GM12801 (cell line): Measurements from ENCODE around the gene EFNB2.

ENCODE experiments used
- CTCF ChIP-seq: IDR thresholded peaks from one replicate; pipeline ENCODE4 v1.5.1; 2011; ENCODE audit warnings: control low read depth; ENCODE audit not compliant: insufficient read length; ENCODE audit errors: extremely low read depth

EFNB2 gene

DNA sequence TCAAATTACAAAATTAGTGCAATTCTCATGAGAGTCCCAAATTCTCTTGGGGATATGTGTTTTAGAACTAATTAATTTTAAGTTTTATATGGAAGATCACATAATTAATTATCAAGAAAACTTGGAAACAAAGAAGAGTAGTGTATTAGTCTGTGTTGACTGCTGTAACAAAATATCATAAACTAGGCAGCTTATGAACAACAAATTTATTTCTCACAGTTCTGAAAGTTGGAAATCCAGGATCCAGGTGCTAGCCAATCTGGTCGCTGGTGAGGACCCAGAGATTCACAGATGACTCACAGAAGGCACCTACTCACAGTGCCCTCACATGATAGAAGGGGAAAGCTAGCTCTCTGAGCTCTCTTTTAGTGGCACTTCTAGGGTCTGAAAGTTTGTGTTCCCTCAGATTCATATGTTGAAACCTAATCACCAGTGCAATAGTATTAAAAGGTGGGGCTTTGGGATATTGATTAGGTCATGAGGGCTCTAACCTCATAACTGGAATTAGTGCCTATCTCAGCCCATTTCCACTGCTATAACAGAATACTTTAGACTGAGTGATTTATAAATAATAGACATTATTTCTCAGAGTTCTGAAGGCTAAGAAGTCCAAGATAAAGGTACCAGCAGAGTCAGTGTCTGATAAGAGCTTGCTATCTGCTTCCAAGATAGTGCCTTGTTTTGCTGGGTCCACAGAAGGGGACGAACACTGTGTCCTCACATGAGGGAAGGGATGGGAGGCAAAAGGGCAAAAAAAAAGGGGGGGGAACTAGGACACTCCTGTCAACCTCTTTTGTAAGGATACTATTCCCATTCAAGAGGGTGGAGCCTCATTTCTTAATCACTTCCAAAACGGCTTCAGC lies 34.0 kb upstream of the EFNB2 start:
- TF ChIP-seq CTCF: no peak

DNA sequence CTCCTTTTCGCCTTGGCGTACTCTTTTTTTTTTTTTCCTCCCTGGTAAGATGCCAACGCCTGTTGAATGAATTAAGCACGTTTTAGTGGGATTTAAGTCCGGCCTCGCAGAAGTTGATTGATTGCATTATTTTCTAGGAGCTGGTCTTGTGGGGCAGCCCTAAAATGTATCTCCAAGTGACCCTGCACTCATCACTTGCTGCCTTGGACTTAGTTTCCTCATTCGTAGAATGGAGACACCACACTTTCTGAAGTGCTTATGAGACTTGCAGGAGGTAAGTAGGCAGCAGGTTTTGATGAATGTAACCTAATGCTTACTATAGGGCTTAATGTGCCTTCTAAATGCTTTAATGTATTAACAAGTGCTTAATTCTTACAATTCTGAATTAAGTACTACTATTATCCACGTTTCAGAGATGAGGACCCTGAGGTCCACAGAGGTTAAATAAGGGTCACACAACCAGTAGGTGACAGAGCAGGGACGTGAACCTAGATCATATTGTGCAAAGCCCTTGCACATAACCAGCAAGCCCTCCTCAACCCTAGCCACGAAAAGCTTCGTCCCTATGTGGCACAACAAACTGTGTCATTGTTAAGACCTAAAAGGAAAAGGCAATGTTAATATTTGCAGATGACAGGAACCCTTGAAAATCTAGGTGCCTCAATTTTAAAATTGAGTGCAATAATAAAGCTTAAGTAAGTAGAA lies 33.0 kb upstream of the EFNB2 start:
- TF ChIP-seq CTCF: no peak

GRCh38 chr13:106567474-106568298 lies 32.2 kb upstream of the EFNB2 start, which contains the start of gene ARGLU1:
Gene ARGLU1 (minus strand): TSS chr13:106568137. CDS start chr13:106567919, 218 bp downstream.
- no peak for TF ChIP-seq CTCF

DNA sequence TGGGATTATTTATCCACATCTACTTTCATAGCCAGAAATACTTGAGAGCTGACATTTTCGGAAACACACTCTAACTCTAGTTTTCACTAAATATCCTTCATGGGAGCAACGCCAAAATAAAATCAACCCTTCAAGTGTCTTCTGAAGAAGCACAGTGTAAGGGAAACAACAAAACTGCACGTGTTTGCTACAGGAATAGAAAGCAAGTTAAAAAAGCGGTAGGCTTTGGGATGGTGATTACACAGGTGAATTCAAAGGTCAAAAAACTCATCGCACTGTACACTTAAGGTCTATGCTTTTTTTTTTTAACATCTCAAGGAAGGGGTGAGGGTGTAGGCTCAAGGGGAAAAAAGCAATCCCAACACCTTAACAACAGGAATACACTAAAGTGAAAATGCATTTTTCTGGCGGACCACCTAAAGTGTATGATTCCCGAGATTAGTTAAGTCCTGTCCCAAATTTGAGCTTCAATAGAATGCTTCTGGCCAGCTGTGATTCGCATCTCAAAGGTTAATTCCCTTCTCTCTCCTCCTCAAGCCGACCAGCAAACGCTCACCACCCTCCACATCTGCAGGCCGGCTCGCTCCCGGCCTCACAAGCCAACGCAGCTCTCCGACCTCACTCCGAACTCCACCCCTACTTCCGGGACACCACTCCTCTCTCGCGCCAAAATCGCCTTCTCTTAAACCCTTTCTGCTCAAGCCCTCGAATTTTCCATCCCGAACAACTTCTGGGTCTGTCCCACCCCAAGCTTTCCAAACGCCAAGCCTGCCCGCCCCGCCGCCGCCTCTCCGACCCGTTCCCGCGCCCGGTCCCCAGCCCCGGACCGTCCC lies 31.4 kb upstream of the EFNB2 start:
- no peak for TF ChIP-seq CTCF

GRCh38 chr13:106565127-106565775 lies 29.8 kb upstream of the EFNB2 start:
- TF ChIP-seq CTCF: no peak

DNA sequence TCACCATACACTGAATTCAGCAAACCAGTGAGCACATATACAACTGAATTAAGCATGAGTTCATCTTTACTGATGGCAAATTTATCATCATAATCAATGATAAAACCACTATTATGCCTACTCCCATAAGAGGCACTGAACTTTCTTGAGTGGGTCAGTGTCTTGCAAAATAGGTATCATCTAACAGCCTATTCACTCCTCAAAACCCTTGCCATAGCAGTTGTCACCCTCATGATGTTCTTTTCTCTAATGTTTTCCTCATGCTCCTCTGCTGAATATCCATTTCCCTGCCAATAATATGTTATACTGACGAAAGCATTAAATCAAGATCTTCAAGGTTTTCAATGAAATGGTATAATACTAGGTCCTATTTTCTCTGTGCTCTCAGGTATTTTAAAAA lies 26.8 kb upstream of the EFNB2 start:
- no peak for TF ChIP-seq CTCF
